HG02981 (cell line): ENCODE measurements around the gene RBM33.
A peak's percentile ranks its signal among the peaks of the same experiment; 100 is the strongest.

Experiments
- ATAC-seq: cut with Tn5 transposase; IDR thresholded peaks from one replicate; pipeline ENCODE4 v1.9.1; 2021; ENCODE audit warnings: mild to moderate bottlenecking, moderate library complexity; ENCODE audit not compliant: unreplicated experiment

The RBM33 gene

GRCh38 chr7:155741805-155742204, 97.3 kb downstream of the RBM33 start:
- ATAC-seq = no peak

GRCh38 chr7:155743177-155743576, 98.7 kb downstream of the RBM33 start:
- ATAC-seq = no peak

- ATAC-seq = no peak
These were observed 100.7 kb downstream of the RBM33 start for GRCh38 chr7:155744971-155745683.

DNA sequence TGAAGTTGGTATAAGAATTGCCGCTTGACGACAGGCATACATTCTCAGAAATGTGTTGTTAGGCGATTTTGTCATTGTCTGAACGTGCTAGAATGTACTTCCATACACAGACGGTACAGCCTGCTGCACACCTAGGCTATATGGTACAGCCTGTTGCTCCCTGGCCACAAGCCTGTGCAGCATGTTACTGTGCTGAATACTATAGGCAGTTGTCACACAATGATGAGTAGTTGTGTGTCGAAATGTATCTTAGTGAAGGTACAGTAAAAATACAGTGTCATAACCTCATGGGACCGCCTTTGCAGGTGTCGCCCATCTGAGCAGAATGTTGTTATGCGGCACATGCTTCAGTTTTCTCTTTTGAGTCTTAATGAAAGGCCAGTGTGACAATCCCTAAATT, 101.3 kb downstream of the RBM33 start:
- no peak for ATAC-seq

DNA sequence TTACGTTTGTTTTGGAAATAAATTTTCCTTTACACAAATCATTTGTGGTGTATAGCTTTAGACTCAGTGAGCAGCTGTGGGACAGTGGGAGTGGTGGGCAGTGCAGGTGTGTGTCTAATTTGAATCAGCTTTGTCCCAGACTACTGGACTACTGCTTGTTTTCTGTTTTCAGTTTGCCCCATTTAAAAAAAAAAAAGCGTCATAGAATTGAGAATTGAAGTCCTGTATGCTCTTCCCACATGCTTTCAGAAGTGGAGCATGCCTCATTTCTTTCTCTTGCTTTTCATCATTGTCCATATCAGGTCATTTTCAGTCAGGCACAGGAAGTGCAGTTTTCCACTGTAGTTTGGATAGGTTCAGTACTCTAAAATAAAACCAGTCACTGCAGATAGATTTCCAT, 101.7 kb downstream of the RBM33 start:
- no peak for ATAC-seq

DNA sequence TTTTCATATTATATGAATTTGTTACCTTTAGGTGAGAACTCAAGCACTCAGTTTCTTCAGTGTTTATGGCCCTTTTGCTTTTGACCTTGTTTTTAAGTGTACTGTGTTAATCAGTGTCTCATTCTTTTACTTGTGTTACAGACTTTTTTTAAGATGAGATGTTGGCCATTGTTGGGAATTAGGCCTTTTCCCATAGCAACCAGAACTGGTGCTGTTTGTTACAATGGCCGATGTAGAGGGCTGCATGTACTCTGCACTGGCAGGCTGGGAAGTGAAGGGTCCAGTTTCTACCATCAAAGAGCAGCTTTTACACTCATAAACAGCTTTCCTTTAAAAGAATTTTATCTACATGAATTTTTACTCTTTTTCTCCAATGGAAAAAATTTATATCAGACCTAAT, 102.7 kb downstream of the RBM33 start:
- no peak for ATAC-seq

GRCh38 chr7:155749578-155749977, 105.1 kb downstream of the RBM33 start:
- ATAC-seq = no peak

GRCh38 chr7:155750255-155751125, 106.0 kb downstream of the RBM33 start:
- ATAC-seq = no peak

- ATAC-seq = no peak
These were observed 106.9 kb downstream of the RBM33 start for GRCh38 chr7:155751409-155751808.

DNA sequence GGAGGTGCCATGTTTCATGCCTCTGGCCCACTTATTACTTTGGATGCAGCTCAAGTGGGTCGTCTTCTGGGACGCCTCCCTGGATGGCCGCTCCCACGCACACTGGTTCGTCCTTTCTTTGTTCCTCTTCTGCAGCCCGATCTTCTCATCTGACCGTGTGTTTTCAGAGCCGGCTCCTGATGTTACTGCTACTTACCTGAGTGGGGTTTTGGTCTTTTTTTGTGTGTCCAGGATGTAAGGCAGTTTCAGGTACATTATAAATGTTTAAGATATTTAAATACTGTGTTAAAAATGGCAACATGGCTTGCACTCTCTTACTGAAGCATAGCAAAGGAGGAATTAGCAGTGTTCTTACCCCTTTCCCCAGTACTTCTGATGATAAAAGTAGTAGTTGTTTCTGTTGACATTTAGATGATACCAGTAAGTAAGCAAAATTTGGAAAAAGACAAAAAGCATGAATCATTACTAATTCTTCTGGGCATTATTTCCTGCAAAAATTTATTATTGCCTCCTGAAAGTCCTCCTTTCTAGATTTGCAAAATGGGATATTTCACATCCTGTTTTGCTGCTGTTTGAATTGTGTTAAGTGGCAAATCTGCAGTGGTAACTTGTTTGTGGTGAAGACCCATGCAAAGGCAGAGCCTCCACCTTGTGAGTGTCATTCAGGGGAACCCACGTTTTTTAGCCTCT, 108.4 kb downstream of the RBM33 start:
- ATAC-seq = peak; percentile 54

DNA sequence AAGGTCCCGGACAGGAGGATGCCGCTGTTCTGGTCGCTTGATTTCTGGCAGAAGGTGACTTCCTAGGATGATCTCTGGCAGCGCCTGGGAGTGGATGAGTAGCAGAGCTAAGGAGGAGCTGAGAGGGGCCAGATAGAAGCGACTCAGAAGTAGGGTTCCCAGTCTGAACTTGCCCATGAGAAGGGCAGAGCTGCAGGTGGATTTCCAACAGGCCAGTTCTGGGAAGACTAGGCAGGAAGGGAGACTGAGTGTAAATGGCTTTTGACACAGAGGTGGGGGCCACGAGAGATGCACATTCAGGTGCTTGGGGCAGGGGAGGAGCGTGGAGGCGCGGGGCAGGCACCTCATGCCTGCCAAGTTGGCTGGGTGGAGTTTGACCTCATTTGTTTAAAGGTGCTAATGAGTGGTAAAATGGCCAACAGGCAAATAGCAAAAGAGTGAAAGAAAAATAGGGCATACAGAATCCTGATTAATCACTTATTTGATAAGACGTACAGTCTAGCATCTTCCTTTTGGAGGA, 109.0 kb downstream of the RBM33 start:
- ATAC-seq = peak; percentile 9

DNA sequence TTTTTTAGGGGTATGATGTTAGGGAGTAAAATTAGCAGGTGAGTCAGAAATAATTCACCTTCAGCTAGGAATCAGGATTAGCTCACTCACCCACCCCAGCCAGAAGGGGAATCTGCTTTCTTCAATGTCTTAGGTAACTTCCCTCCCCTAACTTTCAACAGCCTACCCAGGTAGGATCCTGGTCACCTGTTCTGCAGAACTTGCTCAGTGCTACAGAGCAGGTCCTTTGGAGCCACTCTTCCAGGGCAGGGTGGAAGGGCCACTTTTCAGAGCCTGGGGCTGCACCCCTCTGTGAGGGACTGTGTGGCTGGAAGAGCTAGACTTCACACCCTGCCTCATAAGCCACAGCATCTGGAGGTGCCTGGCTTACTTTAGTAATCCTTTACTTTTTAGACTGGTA, 109.7 kb downstream of the RBM33 start:
- no peak for ATAC-seq

- no peak for ATAC-seq
These were observed 110.6 kb downstream of the RBM33 start for GRCh38 chr7:155755026-155755425.

DNA sequence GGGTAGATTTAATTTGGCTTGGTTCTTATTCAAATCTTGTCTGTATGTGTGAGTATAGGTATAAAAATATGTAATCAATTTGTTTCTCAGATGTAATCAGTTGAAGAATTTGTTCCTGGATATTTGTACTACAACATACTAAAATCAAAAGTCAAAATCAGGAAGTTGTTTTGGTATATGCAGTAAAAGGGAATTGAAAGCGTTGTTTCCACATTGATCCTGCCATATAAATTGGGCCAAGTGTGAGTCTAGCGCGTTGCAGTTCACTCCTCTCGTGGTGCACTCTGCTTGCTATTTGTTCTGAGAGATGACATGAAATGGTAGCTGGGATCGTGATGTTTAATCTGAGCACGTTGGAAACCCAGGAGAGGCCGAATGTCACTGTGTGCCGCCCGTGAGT, 111.9 kb downstream of the RBM33 start:
- no peak for ATAC-seq

DNA sequence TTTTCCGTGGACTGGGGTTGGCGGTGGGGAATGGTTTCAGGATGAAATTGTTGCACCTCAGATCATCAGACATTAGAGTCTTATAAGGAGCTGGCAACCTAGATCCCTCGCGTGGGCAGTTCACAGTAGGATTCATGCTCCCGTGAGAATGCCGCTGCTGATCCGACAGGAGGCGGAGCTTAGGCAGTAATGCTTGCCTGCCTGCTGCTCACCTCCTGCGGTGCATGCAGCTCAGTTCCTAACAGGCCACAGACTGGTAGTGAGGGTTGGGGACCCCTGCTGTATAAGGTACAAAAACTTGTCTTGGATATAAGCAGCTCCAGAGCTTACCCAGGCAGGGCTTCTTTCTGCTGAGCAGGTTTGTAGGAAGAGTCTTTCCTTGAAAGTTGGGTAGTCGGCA, 113.9 kb downstream of the RBM33 start:
- no peak for ATAC-seq

GRCh38 chr7:155759740-155760430, 115.4 kb downstream of the RBM33 start:
- ATAC-seq = no peak

DNA sequence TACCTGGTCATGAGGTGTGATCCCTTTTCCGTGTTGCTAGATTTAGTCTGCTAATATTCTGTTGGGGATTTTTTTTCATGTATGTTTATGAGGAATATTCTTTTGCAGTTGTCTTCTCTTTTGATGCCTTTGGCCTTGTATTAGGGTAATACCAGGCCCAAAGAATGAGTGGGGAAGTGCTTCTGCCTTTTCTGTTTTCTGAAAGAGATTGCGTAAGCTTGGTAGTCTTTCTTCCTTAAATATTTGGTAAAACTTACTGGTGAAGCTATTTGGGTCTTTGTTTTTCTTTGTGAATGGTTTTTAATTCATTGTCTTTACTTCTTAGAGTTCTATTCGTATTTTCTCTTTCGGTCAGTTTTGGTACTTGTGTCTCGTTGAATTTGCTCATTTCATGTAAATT, 116.7 kb downstream of the RBM33 start:
- ATAC-seq = no peak

DNA sequence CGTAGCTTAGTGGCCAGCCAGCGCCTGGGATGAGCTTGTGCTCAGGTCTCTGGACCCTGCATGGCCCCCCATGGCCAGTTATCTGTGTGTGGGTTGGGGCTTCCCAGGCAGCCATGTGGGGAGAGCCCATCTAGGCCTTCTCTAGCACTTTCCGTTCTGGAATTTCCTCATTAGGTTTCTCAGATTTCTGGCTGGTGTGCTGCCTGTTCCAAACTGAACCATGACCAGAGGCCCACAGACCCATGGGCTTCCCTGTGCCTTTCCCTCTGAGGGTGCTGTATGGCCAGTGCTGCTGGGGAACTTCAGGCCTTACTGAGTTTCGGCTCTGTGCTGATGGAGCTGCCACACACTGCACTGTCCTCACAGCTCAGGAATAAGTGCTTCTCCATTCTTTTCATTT, 117.6 kb downstream of the RBM33 start:
- no peak for ATAC-seq

GRCh38 chr7:155762655-155763054, 118.2 kb downstream of the RBM33 start:
- no peak for ATAC-seq

DNA sequence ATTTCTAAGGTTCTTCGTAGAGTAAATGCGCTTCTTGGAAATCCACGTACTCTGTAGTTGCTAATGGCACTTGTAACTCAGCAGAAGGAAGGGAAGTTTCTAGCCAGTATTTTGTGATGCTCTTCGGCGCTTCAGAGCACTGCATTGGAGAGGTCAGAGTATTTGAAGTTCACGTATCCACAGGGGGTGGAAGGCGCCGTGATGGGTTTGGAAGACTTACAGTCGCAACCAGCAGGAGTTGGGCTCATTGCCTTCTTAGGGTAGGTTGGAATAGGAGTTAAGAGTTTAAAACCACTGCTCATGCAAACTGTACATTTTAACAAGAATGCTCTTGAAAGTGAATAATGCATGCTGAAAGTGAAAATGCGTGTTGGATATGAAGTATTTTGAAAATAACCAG, 118.7 kb downstream of the RBM33 start:
- ATAC-seq = no peak
